Motor neuron (in vitro differentiated cells): Measurements from ENCODE around the gene WDR27. TPM values are rescaled to one million over a fixed set of nuclear protein-coding genes. Genes with fewer than 3 reads are reported as not detected.
A peak's percentile ranks its signal among the peaks of the same experiment; 100 is the strongest.

Source experiments
- ATAC-seq, 8 experiments: fragments of 200-7000 bp; cut with Tn5 transposase; replicated peaks in 6 of 8; 2 replicates each; pipeline ENCODE4 v1.8.0; 2021; ENCODE audit warnings: mild to moderate bottlenecking in 8 of 8, moderate library complexity in 8 of 8
- H3K27ac ChIP-seq, 2 donors: fragments of 250-450 bp; sonication (Bioruptor Pico); 2 replicates each; pipeline ENCODE4 v1.9.0; 2021; ENCODE audit warnings: antibody characterized with exemption in 2 of 2, mild to moderate bottlenecking in 2 of 2, moderate library complexity in 1 of 2
- H3K4me1 ChIP-seq, 2 donors: fragments of 250-450 bp; sonication (Bioruptor Pico); replicated peaks in 1 of 2; 2 replicates each; pipeline ENCODE4 v1.6.1; 2021; ENCODE audit warnings: antibody characterized with exemption in 2 of 2, mild to moderate bottlenecking in 2 of 2, moderate library complexity in 1 of 2
- H3K4me3 ChIP-seq, 5 donors: fragments of 250-450 bp; sonication (Bioruptor Pico); 2 replicates each; pipeline ENCODE4 v1.9.0; 2021; ENCODE audit warnings: antibody characterized with exemption in 5 of 5, mild to moderate bottlenecking in 5 of 5, moderate library complexity in 4 of 5
- WGBS, 10 experiments: fragments of 450-650 bp; shearing (Covaris generic); methylation state at CpG; one replicate each; pipeline ENCODE4 v1.0.0; 2022; 5-methylcytosine and 5-hydroxymethylcytosine counted together
- in situ Hi-C, 9 experiments: fragments of 400-800 bp; cut with MboI; loops; one replicate each; pipeline ENCODE4 v1.15.0; 2021; ENCODE audit warnings: low sequenced_read_pairs in 9 of 9, low pct_unique_long_range_greater_than_20kb in 2 of 9; ENCODE audit not compliant: unreplicated experiment in 9 of 9
- total RNA-seq, 8 experiments: library from RNA; unstranded; fragments of 300-600 nt; gene quantifications; 2 replicates each; pipeline versions ENCODE4 v1.2.3 to v1.2.4, GENCODE V29; 2022

WDR27 gene
- total RNA-seq, 8 experiments from 2014 or later: 21.7 to 66.0 (median 32.7) TPM

- Histone ChIP-seq H3K4me1 (peaks cover 19 to 30% of the 10 kb centered on the region in 2 donors), H3K4me3 (no peak overlapping the region), H3K27ac (no peak overlapping the region)
- ATAC-seq: no peak
- WGBS, 10 experiments: 68 to 100% (median 88%) methylated on average over 4 to 5 of the region's 10 CpGs; no CpG with 5 or more reads in 7 of the 10 experiments
- in situ Hi-C loops: no loop called here
Measured at GRCh38 chr6:169426611-169427010, 275.2 kb downstream of the WDR27 start.

- WGBS, 10 experiments: 50 to 94% (median 91%) methylated on average over 2 to 10 of the region's 31 CpGs; no CpG with 5 or more reads in 4 of the 10 experiments
- Histone ChIP-seq H3K4me1 (peaks cover 23 to 36% of the 10 kb centered on the region in 2 donors), H3K27ac (no peak overlapping the region), H3K4me3 (no peak overlapping the region)
- in situ Hi-C loops: no loop called here
- no peak for ATAC-seq
Measured at GRCh38 chr6:169425628-169426370, 276.0 kb downstream of the WDR27 start.

GRCh38 chr6:169424821-169425240, 277.0 kb downstream of the WDR27 start:
- ATAC-seq: peak in 1 of 8 experiments; percentile 18

GRCh38 chr6:169424149-169424804, 277.6 kb downstream of the WDR27 start:
- Histone ChIP-seq H3K4me1 (peaks cover 23 to 38% of the 10 kb centered on the region in 2 donors), H3K27ac (no peak overlapping the region), H3K4me3 (no peak overlapping the region)
- ATAC-seq: no peak
- in situ Hi-C loops: no loop called here
- 80 to 100% (median 88%) methylated on average over 3 to 14 of the region's 28 CpGs; no CpG with 5 or more reads in 2 of the 10 experiments for WGBS, 10 experiments

More at GRCh38 chr6:169424821-169425240, 277.0 kb downstream of the WDR27 start:
- in situ Hi-C loops: no loop called here
- Histone ChIP-seq H3K4me1 (peaks cover 23 to 38% of the 10 kb centered on the region in 2 donors), H3K27ac (no peak overlapping the region), H3K4me3 (no peak overlapping the region)
- 55 to 100% (median 89%) methylated on average over 2 to 11 of the region's 24 CpGs; no CpG with 5 or more reads in 7 of the 10 experiments for WGBS, 10 experiments

- in situ Hi-C loops: no loop called here
- no peak overlapping the region for H3K4me3 ChIP-seq
- WGBS, 10 experiments: 40 to 100% (median 74%) methylated on average over 2 to 6 of the region's 14 CpGs; no CpG with 5 or more reads in 3 of the 10 experiments
- no peak for ATAC-seq
- H3K4me1 ChIP-seq: peaks cover 3 to 18% of the 10 kb centered on the region in 2 donors
- H3K27ac ChIP-seq: no peak overlapping the region
Measured at GRCh38 chr6:169421586-169422264, 280.1 kb downstream of the WDR27 start.

GRCh38 chr6:169420912-169421543, 280.8 kb downstream of the WDR27 start:
- ATAC-seq: peak in 6 of 8 experiments; percentile 26 to 52 (median 30)
- in situ Hi-C loops: no loop called here
- whole genome bisulfite sequencing, 10 experiments: 40 to 100% (median 79%) methylated on average over 1 to 12 of the region's 15 CpGs
- peak overlapping the region in 1 of 2 donors; percentile 26 for H3K27ac ChIP-seq
- H3K4me1 ChIP-seq: peaks cover 3 to 16% of the 10 kb centered on the region in 2 donors
- H3K4me3 ChIP-seq: no peak overlapping the region

GRCh38 chr6:169417101-169417500, 284.7 kb downstream of the WDR27 start:
- H3K27ac ChIP-seq: no peak overlapping the region
- no peak for ATAC-seq
- H3K4me3 ChIP-seq: no peak overlapping the region
- 50 to 100% (median 67%) methylated on average over 1 of the region's 1 CpG; no CpG with 5 or more reads in 1 of the 10 experiments for WGBS, 10 experiments
- H3K4me1 ChIP-seq: peaks cover 3 to 8% of the 10 kb centered on the region in 2 donors
- in situ Hi-C loops: no loop called here

- peaks cover 3 to 6% of the 10 kb centered on the region in 2 donors for H3K4me1 ChIP-seq
- no peak for ATAC-seq
- in situ Hi-C loops: no loop called here
- WGBS, 10 experiments: 0 to 100% (median 84%) methylated on average over 1 to 3 of the region's 3 CpGs
- H3K4me3 ChIP-seq: no peak overlapping the region
- H3K27ac ChIP-seq: no peak overlapping the region
Measured at GRCh38 chr6:169416249-169416648, 285.6 kb downstream of the WDR27 start.

- no peak overlapping the region for H3K27ac ChIP-seq
- WGBS, 10 experiments: 58 to 96% (median 87%) methylated on average over 1 to 4 of the region's 4 CpGs
- in situ Hi-C loops: no loop called here
- no peaks in the 10 kb centered on the region for H3K4me1 ChIP-seq
- no peak overlapping the region for H3K4me3 ChIP-seq
- ATAC-seq: no peak
Measured at GRCh38 chr6:169415179-169415578, 286.6 kb downstream of the WDR27 start.

GRCh38 chr6:169411722-169412121, 290.1 kb downstream of the WDR27 start:
- Histone ChIP-seq H3K4me3 (no peak overlapping the region), H3K4me1 (no peaks in the 10 kb centered on the region), H3K27ac (no peak overlapping the region)
- in situ Hi-C loops: no loop called here
- ATAC-seq: no peak
- 20 to 80% (median 70%) methylated on average over 1 to 5 of the region's 5 CpGs; no CpG with 5 or more reads in 5 of the 10 experiments for WGBS, 10 experiments

- Histone ChIP-seq H3K4me1 (no peaks in the 10 kb centered on the region), H3K4me3 (no peak overlapping the region), H3K27ac (no peak overlapping the region)
- 60 to 94% (median 86%) methylated on average over 1 to 6 of the region's 9 CpGs; no CpG with 5 or more reads in 5 of the 10 experiments for WGBS, 10 experiments
- no peak for ATAC-seq
- in situ Hi-C loops: no loop called here
Measured at GRCh38 chr6:169411296-169411695, 290.5 kb downstream of the WDR27 start.

- H3K27ac ChIP-seq: no peak overlapping the region
- in situ Hi-C loops: no loop called here
- H3K4me1 ChIP-seq: no peaks in the 10 kb centered on the region
- 33 to 100% (median 90%) methylated on average over 1 to 4 of the region's 4 CpGs for WGBS, 10 experiments
- no peak overlapping the region for H3K4me3 ChIP-seq
- peak in 1 of 8 experiments; percentile 47 for ATAC-seq
Measured at GRCh38 chr6:169409742-169410312, 292.0 kb downstream of the WDR27 start.
